OCI-LY7 (cell line): ENCODE results near the gene PRRT1B. TPM values are rescaled to one million over a fixed set of nuclear protein-coding genes. Genes with fewer than 3 reads are reported as not detected.

Experiments used
- BruUV-seq: library from RNA; stranded (reverse); fragments of 400-500 nt; replicated peaks from 2 replicates; lab custom pipeline; 2021; lab: Mats Ljungman, UMichigan
- CTCF ChIA-PET: fragments of 300-600 bp; sonication (Branson Sonifier 250); formaldehyde crosslinking; loops from one replicate; lab custom pipeline; 2022; ENCODE audit warnings: antibody characterized with exemption; ENCODE audit not compliant: unreplicated experiment; lab: Charles Lee
- POLR2A ChIA-PET: fragments of 300-600 bp; sonication (Branson Sonifier 250); formaldehyde crosslinking; loops from one replicate; lab custom pipeline; 2022; ENCODE audit warnings: antibody characterized with exemption; lab: Charles Lee
- DNase-seq: peaks from one replicate; pipeline ENCODE4 v3.0.0-alpha.2; 2015; ENCODE audit warnings: low spot score
- H2AFZ ChIP-seq: fragments of 200-600 bp; sonication (generic), shearing (Covaris generic); 2 replicates; pipeline ENCODE4 v1.6.1; 2014; ENCODE audit warnings: mild to moderate bottlenecking, antibody characterized with exemption, low read length, moderate library complexity
- H3K27ac ChIP-seq: fragments of 200-600 bp; sonication (generic); 2 replicates; pipeline ENCODE4 v1.5.1; 2014; ENCODE audit warnings: mixed run types, low read depth, mild to moderate bottlenecking, moderate library complexity, low read length, inconsistent platforms; ENCODE audit not compliant: poor library complexity, severe bottlenecking
- H3K36me3 ChIP-seq: fragments of 200-600 bp; sonication (generic); 2 replicates; pipeline ENCODE4 v1.6.1; 2014; ENCODE audit warnings: mild to moderate bottlenecking, antibody characterized with exemption, low read length, moderate library complexity, mixed read lengths; ENCODE audit not compliant: insufficient read depth
- H3K4me1 ChIP-seq: fragments of 200-600 bp; sonication (generic); 2 replicates; pipeline ENCODE4 v1.5.1; 2014; ENCODE audit warnings: mild to moderate bottlenecking, low read length; ENCODE audit not compliant: insufficient read depth, poor library complexity, severe bottlenecking
- H3K4me2 ChIP-seq: fragments of 200-600 bp; sonication (generic); 2 replicates; pipeline ENCODE4 v1.6.1; 2014; ENCODE audit warnings: mild to moderate bottlenecking, low read length
- H3K4me3 ChIP-seq: fragments of 200-600 bp; sonication (generic); 2 replicates; pipeline ENCODE4 v1.5.1; 2014; ENCODE audit warnings: mild to moderate bottlenecking, low read depth, low read length; ENCODE audit not compliant: poor library complexity, severe bottlenecking
- H3K79me2 ChIP-seq: fragments of 200-600 bp; sonication (generic); 2 replicates; pipeline ENCODE4 v1.6.1; 2016; ENCODE audit warnings: low read depth, mild to moderate bottlenecking, low read length, moderate library complexity, mixed read lengths; ENCODE audit not compliant: insufficient read depth
- H3K9me2 ChIP-seq: fragments of 200-600 bp; sonication (generic); 2 replicates; pipeline ENCODE4 v1.6.1; 2016; ENCODE audit warnings: mild to moderate bottlenecking, low read length, mixed read lengths; ENCODE audit not compliant: insufficient read depth
- H3K9me3 ChIP-seq: fragments of 200-600 bp; sonication (generic); 2 replicates; pipeline ENCODE4 v1.6.1; 2014; ENCODE audit warnings: mild to moderate bottlenecking, mixed run types, low read length, mixed read lengths
- H4K20me1 ChIP-seq: fragments of 200-600 bp; sonication (generic); 2 replicates; pipeline ENCODE4 v1.6.1; 2014; ENCODE audit warnings: mild to moderate bottlenecking, antibody characterized with exemption, low read length, moderate library complexity, mixed read lengths; ENCODE audit not compliant: insufficient read depth
- CTCF ChIP-seq: fragments of 200-600 bp; sonication (generic); conservative IDR thresholded peaks from 2 replicates; pipeline ENCODE4 v1.5.1; 2014; ENCODE audit warnings: mild to moderate bottlenecking, antibody characterized with exemption, low read length, moderate library complexity, mixed read lengths
- EZH2phosphoT487 ChIP-seq: fragments of 200-600 bp; sonication (generic); IDR thresholded peaks from 2 replicates; pipeline ENCODE4 v1.6.1; 2018; ENCODE audit warnings: low read depth, borderline replicate concordance, mild to moderate bottlenecking, mixed run types, antibody characterized with exemption, low read length, moderate library complexity, mixed read lengths
- intact Hi-C: fragments of 100-400 bp; cut with micrococcal nuclease; formaldehyde crosslinking; loops from one replicate; pipeline ENCODE4 v1.10.0; 2022; ENCODE audit not compliant: unreplicated experiment
- total RNA-seq, 2 experiments: library from RNA; depleted of rRNA in 1 of 2; stranded (reverse); fragments of >200 nt in 1 of 2; shearing (Covaris generic) in 1 of 2; gene quantifications; 2 replicates each; pipeline ENCODE4 v1.2.3, GENCODE V29; 2014 to 2022

PRRT1B gene
- total RNA-seq, 2 experiments from 2014 or later = not detected

GRCh38 chr9:131518553-131518952, 26.8 kb upstream of the PRRT1B start:
- DNase-seq = no peak
- ChIA-PET CTCF (no interaction called here), POLR2A (no interaction called here)
- Histone ChIP-seq H3K79me2 (no peaks in the 10 kb centered on the region), H3K4me3 (no peak overlapping the region), H2AFZ (no peak overlapping the region), H4K20me1 (no peaks in the 10 kb centered on the region), H3K4me1 (peaks cover 7% of the 10 kb centered on the region), H3K4me2 (no peak overlapping the region), H3K27ac (no peak overlapping the region), H3K36me3 (peaks cover 86% of the 10 kb centered on the region), H3K9me3 (no peaks in the 10 kb centered on the region), H3K9me2 (no peaks in the 10 kb centered on the region)
- intact Hi-C loops = no loop called here
- TF ChIP-seq CTCF (no peak), EZH2phosphoT487 (no peak)
- no TSS peak for BruUV-seq

DNA sequence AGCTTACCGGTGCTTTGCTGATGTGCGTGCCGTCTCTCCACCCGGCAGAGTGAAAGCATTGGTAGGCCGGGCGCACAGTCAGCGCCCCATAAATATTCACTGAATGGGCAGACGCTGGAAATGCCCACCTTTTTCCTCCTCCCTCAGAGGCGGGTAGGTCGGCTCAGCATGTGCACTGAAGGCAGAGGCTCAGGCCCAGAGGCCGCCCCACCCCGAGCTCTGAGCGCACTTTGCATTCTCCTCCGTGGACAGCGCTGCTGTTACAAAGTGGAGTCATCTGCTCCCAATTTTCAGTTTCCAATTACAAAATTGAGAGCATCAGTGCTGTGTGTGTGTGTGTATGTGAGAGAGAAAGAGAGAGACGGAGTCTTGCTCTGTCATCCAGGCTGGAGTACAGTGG, 24.8 kb upstream of the PRRT1B start:
- TF ChIP-seq CTCF = no peak
- TF ChIP-seq EZH2phosphoT487 = no peak
- Histone ChIP-seq H3K4me2 (no peak overlapping the region), H3K36me3 (peaks cover 92% of the 10 kb centered on the region), H4K20me1 (no peaks in the 10 kb centered on the region), H3K27ac (no peak overlapping the region), H3K9me2 (no peaks in the 10 kb centered on the region), H3K79me2 (no peaks in the 10 kb centered on the region), H3K4me1 (no peaks in the 10 kb centered on the region), H3K9me3 (no peaks in the 10 kb centered on the region), H2AFZ (no peak overlapping the region), H3K4me3 (no peak overlapping the region)
- DNase-seq = no peak
- ChIA-PET POLR2A (no interaction called here), CTCF (no interaction called here)
- BruUV-seq = no TSS peak
- intact Hi-C loops = no loop called here

DNA sequence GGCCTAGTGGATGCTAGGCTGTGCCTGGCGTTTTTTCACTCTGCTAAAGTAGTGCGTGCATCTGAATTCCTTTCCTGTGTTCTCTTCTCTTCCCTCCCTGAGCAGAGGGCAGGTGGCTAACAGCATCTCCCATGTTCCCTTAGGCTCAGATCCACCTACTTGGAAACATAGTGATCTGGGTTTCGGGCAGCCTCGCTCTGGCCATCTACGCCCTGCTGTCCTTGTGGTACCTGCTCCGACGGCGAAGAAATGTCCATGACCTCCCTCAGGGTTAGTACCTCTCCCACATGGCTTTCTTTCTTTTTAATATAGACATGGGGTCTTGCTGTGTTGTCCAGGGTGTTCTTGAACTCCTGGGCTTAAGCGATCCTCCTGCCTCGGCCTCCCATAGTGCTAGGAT, 24.1 kb upstream of the PRRT1B start:
- Histone ChIP-seq H3K27ac (no peak overlapping the region), H2AFZ (no peak overlapping the region), H3K9me3 (no peaks in the 10 kb centered on the region), H3K9me2 (no peaks in the 10 kb centered on the region), H3K36me3 (peaks cover 92% of the 10 kb centered on the region), H3K79me2 (no peaks in the 10 kb centered on the region), H3K4me3 (no peak overlapping the region), H4K20me1 (no peaks in the 10 kb centered on the region), H3K4me2 (no peak overlapping the region), H3K4me1 (no peaks in the 10 kb centered on the region)
- BruUV-seq = no TSS peak
- intact Hi-C loops = no loop called here
- no peak for DNase-seq
- ChIA-PET CTCF (no interaction called here), POLR2A (no interaction called here)
- TF ChIP-seq CTCF = no peak
- TF ChIP-seq EZH2phosphoT487 = no peak
